HL-60 (cell line): ENCODE data around the gene HIGD2B.
"Not testable (repeated sequence)": the region's sequence is repeated elsewhere in the genome, so short reads cannot be mapped to it uniquely, and the experiment has no call there.

Source experiments
- DNase-seq, 2 experiments: peaks; one replicate each; pipeline ENCODE4 v3.0.0-alpha.2; 2010 to 2020; ENCODE audit warnings: low read depth in 1 of 2, low spot score in 1 of 2
- H3K27ac ChIP-seq: fragments of 250-450 bp; sonication (Bioruptor Pico); replicated peaks from 2 replicates; pipeline ENCODE4 v1.5.1; 2020; ENCODE audit warnings: mild to moderate bottlenecking, moderate library complexity
- H3K27me3 ChIP-seq: fragments of 250-450 bp; sonication (Bioruptor Pico); 2 replicates; pipeline ENCODE4 v1.5.1; 2021; ENCODE audit warnings: mild to moderate bottlenecking, moderate library complexity; ENCODE audit not compliant: insufficient read depth, poor library complexity, severe bottlenecking
- H3K4me3 ChIP-seq: replicated peaks from 2 replicates; pipeline ENCODE4 v1.5.1; 2011; ENCODE audit warnings: mild to moderate bottlenecking, control low read depth, low read length; ENCODE audit not compliant: insufficient read depth
- GABPA ChIP-seq: IDR thresholded peaks from 2 replicates; pipeline ENCODE4 v1.6.1; 2012; ENCODE audit warnings: low read depth
- POLR2AphosphoS5 ChIP-seq: IDR thresholded peaks from 2 replicates; pipeline ENCODE4 v1.6.1; 2012; ENCODE audit warnings: low read depth
- SPI1 ChIP-seq: IDR thresholded peaks from 2 replicates; pipeline ENCODE4 v1.6.1; 2012; ENCODE audit warnings: low read depth, mild to moderate bottlenecking, borderline replicate concordance
- TF ChIP-seq, protein P1 (sequence below): IDR thresholded peaks from 2 replicates; pipeline ENCODE4 v1.6.1; 2012; ENCODE audit warnings: low read depth; ENCODE audit not compliant: insufficient replicate concordance
- TF ChIP-seq, protein P2 (sequence below): IDR thresholded peaks from one replicate; pipeline ENCODE4 v1.5.1; 2011; ENCODE audit warnings: low read length, control low read depth, inconsistent platforms; ENCODE audit not compliant: insufficient read depth

Gene HIGD2B

DNA sequence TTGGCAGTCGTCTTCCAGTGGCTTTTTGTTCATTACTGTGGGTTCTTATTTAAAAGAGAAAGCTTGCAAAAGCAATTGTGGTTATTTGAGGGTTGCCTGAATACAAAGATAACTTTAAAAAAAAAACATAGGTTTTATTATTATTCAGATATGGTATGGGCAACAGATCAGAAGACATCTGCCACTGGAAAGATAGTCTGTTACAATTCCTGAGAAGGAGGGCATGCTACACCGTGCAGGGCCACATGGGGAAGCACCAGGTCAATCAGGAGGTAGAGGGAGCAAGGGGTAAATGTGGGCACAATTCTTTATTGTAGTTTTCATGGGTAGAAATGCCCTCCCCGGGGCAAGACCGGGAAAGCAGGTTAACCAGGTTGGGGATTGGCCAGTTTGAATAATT is 46.5 kb upstream of the HIGD2B start:
- H3K27me3 ChIP-seq, result no peaks in the 10 kb centered on the region
- no peak for DNase-seq
- H3K4me3 ChIP-seq, result no peak overlapping the region
- H3K27ac ChIP-seq, result no peak overlapping the region
- TF ChIP-seq, protein P1, sequence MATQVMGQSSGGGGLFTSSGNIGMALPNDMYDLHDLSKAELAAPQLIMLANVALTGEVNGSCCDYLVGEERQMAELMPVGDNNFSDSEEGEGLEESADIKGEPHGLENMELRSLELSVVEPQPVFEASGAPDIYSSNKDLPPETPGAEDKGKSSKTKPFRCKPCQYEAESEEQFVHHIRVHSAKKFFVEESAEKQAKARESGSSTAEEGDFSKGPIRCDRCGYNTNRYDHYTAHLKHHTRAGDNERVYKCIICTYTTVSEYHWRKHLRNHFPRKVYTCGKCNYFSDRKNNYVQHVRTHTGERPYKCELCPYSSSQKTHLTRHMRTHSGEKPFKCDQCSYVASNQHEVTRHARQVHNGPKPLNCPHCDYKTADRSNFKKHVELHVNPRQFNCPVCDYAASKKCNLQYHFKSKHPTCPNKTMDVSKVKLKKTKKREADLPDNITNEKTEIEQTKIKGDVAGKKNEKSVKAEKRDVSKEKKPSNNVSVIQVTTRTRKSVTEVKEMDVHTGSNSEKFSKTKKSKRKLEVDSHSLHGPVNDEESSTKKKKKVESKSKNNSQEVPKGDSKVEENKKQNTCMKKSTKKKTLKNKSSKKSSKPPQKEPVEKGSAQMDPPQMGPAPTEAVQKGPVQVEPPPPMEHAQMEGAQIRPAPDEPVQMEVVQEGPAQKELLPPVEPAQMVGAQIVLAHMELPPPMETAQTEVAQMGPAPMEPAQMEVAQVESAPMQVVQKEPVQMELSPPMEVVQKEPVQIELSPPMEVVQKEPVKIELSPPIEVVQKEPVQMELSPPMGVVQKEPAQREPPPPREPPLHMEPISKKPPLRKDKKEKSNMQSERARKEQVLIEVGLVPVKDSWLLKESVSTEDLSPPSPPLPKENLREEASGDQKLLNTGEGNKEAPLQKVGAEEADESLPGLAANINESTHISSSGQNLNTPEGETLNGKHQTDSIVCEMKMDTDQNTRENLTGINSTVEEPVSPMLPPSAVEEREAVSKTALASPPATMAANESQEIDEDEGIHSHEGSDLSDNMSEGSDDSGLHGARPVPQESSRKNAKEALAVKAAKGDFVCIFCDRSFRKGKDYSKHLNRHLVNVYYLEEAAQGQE, result no peak
- no peak for TF ChIP-seq SPI1
- TF ChIP-seq POLR2AphosphoS5, result no peak
- TF ChIP-seq, protein P2, sequence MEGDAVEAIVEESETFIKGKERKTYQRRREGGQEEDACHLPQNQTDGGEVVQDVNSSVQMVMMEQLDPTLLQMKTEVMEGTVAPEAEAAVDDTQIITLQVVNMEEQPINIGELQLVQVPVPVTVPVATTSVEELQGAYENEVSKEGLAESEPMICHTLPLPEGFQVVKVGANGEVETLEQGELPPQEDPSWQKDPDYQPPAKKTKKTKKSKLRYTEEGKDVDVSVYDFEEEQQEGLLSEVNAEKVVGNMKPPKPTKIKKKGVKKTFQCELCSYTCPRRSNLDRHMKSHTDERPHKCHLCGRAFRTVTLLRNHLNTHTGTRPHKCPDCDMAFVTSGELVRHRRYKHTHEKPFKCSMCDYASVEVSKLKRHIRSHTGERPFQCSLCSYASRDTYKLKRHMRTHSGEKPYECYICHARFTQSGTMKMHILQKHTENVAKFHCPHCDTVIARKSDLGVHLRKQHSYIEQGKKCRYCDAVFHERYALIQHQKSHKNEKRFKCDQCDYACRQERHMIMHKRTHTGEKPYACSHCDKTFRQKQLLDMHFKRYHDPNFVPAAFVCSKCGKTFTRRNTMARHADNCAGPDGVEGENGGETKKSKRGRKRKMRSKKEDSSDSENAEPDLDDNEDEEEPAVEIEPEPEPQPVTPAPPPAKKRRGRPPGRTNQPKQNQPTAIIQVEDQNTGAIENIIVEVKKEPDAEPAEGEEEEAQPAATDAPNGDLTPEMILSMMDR, result no peak
- TF ChIP-seq GABPA, result no peak

DNA sequence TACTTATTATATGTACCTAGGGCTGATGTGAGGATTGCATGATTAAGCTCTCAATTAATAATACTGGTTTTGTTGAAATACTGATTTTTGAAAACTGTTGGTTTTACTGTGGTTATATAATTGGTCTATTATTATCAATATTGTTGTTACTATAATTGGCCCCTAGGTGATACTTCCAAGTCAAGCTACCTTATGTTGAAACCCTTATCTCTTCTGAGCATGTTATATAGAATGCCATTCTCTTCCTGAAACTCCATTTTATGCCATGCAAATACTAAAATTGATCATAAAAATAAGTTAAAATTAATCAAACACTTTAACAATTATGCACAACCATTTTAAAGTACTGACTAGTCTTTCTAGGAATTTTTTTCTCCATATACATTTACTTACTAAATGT is 46.1 kb upstream of the HIGD2B start:
- Histone ChIP-seq H3K27me3 (no peaks in the 10 kb centered on the region), H3K4me3 (no peak overlapping the region), H3K27ac (no peak overlapping the region)
- DNase-seq, result no peak
- TF ChIP-seq, protein P1, result no peak
- TF ChIP-seq, protein P2, result no peak
- no peak for TF ChIP-seq SPI1
- no peak for TF ChIP-seq GABPA
- TF ChIP-seq POLR2AphosphoS5, result no peak

DNA sequence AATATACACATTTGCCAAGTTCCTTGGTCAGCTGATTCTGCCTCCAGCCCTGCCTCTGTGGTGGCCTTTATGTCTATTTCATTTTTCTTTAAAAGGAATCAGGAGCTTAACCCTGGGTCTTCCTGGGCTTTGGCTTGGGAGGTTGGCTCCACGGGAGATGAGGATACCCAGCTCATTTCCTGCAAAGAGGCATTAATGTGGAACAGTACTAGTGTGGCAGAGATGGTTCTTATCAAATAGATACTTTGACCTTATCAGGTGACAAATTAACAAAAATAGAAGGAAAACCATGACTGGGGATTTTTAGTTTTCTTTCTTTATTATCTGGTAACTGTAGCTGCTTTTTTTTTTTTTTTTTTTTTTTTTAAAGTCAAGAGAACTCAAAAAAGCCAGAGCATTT is 42.8 kb upstream of the HIGD2B start:
- no peak overlapping the region for H3K4me3 ChIP-seq
- no peak overlapping the region for H3K27ac ChIP-seq
- TF ChIP-seq GABPA (no peak), SPI1 (no peak), POLR2AphosphoS5 (no peak)
- TF ChIP-seq, protein P1, result no peak
- TF ChIP-seq, protein P2, result no peak
- no peak for DNase-seq
- no peaks in the 10 kb centered on the region for H3K27me3 ChIP-seq

DNA sequence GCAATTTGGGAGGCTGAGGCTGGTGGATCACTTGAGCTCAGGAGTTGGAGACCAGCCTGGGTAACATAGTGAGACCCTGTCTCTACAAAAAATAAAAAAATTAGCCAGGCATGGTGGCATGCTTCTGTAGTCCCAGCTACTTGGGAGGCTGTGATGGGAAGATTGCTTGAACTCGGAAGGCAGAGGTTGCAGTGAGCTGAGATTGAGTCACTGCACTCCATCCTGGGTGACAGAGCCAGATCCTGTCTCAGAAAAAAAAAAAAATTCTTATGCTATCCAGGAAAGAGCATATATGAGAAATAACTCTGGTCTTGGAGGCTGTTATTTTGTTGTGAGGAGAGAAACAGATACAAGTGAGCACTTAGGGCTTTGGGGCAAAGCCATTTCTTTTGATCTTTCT is 42.3 kb upstream of the HIGD2B start:
- not testable (repeated sequence) for H3K4me3 ChIP-seq, H3K27ac ChIP-seq, H3K27me3 ChIP-seq, DNase-seq
